IMR-90 (cell line): ENCODE data around the gene CHMP3. TPM values are rescaled to one million over a fixed set of nuclear protein-coding genes. Genes with fewer than 3 reads are reported as not detected.

Experiments used
- ATAC-seq: fragments of 200-7000 bp; cut with Tn5 transposase; 2 replicates; pipeline ENCODE4 v1.9.1; 2020; ENCODE audit warnings: low read depth, mild to moderate bottlenecking, moderate library complexity
- BruUV-seq: library from RNA; stranded (reverse); fragments of 400-500 nt; replicated peaks from 2 replicates; lab custom pipeline; 2021; lab: Mats Ljungman, UMichigan
- CTCF ChIA-PET: fragments of 300-600 bp; formaldehyde crosslinking; extraction: SDS; loops from one replicate; lab custom pipeline; 2021; ENCODE audit warnings: antibody characterized with exemption; lab: Yijun Ruan, JAX
- POLR2A ChIA-PET: fragments of 300-600 bp; sonication (Branson Sonifier 250); formaldehyde crosslinking; loops from one replicate; lab custom pipeline; 2022; ENCODE audit warnings: antibody characterized with exemption; ENCODE audit not compliant: unreplicated experiment; lab: Charles Lee
- DNase-seq: peaks from one replicate; pipeline ENCODE4 v3.0.0; 2013
- H2AFZ ChIP-seq: replicated peaks from 2 replicates; pipeline ENCODE3; 2013; ENCODE audit warnings: low read length, mild to moderate bottlenecking; ENCODE audit not compliant: poor library complexity
- H2AK5ac ChIP-seq: 2 replicates; pipeline ENCODE4 v1.6.1; 2013; ENCODE audit warnings: low read depth, low read length, inconsistent platforms
- H2AK9ac ChIP-seq: replicated peaks from 2 replicates; pipeline ENCODE3; 2013; ENCODE audit warnings: mild to moderate bottlenecking, low read depth, low read length, moderate library complexity; ENCODE audit not compliant: poor library complexity
- H2BK120ac ChIP-seq: 2 replicates; pipeline ENCODE4 v1.6.1; 2013; ENCODE audit warnings: low read depth, low read length, inconsistent platforms
- H2BK15ac ChIP-seq: 3 replicates; pipeline ENCODE4 v1.6.1; 2013; ENCODE audit warnings: low read depth, low read length, inconsistent platforms
- H2BK20ac ChIP-seq: 2 replicates; pipeline ENCODE4 v1.6.1; 2013; ENCODE audit warnings: low read depth, mild to moderate bottlenecking, inconsistent platforms, low read length, moderate library complexity
- H2BK5ac ChIP-seq: 2 replicates; pipeline ENCODE4 v1.6.1; 2013; ENCODE audit warnings: mild to moderate bottlenecking, low read depth, low read length, inconsistent platforms; ENCODE audit not compliant: poor library complexity, severe bottlenecking
- H3K14ac ChIP-seq: replicated peaks from 2 replicates; pipeline ENCODE4 v1.6.1; 2013; ENCODE audit warnings: low read depth, low read length, inconsistent platforms
- H3K18ac ChIP-seq: 2 replicates; pipeline ENCODE4 v1.6.1; 2013; ENCODE audit warnings: low read depth, low read length, control low read depth
- H3K23ac ChIP-seq: 2 replicates; pipeline ENCODE4 v1.6.1; 2013; ENCODE audit warnings: low read depth, low read length, inconsistent platforms
- H3K27ac ChIP-seq: 2 replicates; pipeline ENCODE4 v1.5.1; 2013; ENCODE audit warnings: mild to moderate bottlenecking, control low read depth, low read length; ENCODE audit not compliant: insufficient read depth
- H3K27me3 ChIP-seq: 2 replicates; pipeline ENCODE4 v1.6.1; 2013; ENCODE audit warnings: low read length; ENCODE audit not compliant: control insufficient read depth, insufficient read depth
- H3K36me3 ChIP-seq: 2 replicates; pipeline ENCODE4 v1.6.1; 2013; ENCODE audit warnings: low read length, mixed read lengths; ENCODE audit not compliant: control insufficient read depth, insufficient read depth
- H3K4ac ChIP-seq: 2 replicates; pipeline ENCODE4 v1.6.1; 2013; ENCODE audit warnings: low read depth, low read length, inconsistent platforms
- H3K4me1 ChIP-seq: 2 replicates; pipeline ENCODE4 v1.6.1; 2013; ENCODE audit warnings: low read length, mixed read lengths; ENCODE audit not compliant: control insufficient read depth, insufficient read depth
- H3K4me2 ChIP-seq: 2 replicates; pipeline ENCODE4 v1.6.1; 2013; ENCODE audit warnings: low read depth, mild to moderate bottlenecking, control low read depth, low read length, moderate library complexity
- H3K4me3 ChIP-seq: 2 replicates; pipeline ENCODE4 v1.5.1; 2013; ENCODE audit warnings: low read depth, mild to moderate bottlenecking, control low read depth, low read length, moderate library complexity; ENCODE audit not compliant: insufficient read depth
- H3K56ac ChIP-seq: 2 replicates; pipeline ENCODE4 v1.6.1; 2013; ENCODE audit warnings: low read length, inconsistent platforms; ENCODE audit not compliant: insufficient read depth; ENCODE audit errors: extremely low read depth
- H3K79me1 ChIP-seq, 2 experiments: 2 replicates each; pipeline ENCODE4 v1.6.1; 2013; ENCODE audit warnings: low read length in 2 of 2, inconsistent platforms in 1 of 2, low read depth in 1 of 2
- H3K9ac ChIP-seq: 2 replicates; pipeline ENCODE4 v1.6.1; 2013; ENCODE audit warnings: low read depth, low read length, control low read depth
- H3K9me1 ChIP-seq: 2 replicates; pipeline ENCODE4 v1.6.1; 2013; ENCODE audit warnings: low read length, inconsistent platforms; ENCODE audit not compliant: insufficient read depth
- H3K9me3 ChIP-seq: 2 replicates; pipeline ENCODE4 v1.6.1; 2013; ENCODE audit warnings: low read length; ENCODE audit not compliant: control insufficient read depth, insufficient read depth
- H4K20me1 ChIP-seq: 2 replicates; pipeline ENCODE4 v1.6.1; 2013; ENCODE audit warnings: low read length, inconsistent platforms; ENCODE audit not compliant: insufficient read depth
- H4K5ac ChIP-seq: 2 replicates; pipeline ENCODE4 v1.6.1; 2013; ENCODE audit warnings: mild to moderate bottlenecking, low read depth, low read length, control low read depth
- H4K8ac ChIP-seq, 2 experiments: 2 replicates each; pipeline ENCODE4 v1.6.1; 2013; ENCODE audit warnings: low read depth in 2 of 2, low read length in 2 of 2, control low read depth in 1 of 2, inconsistent platforms in 1 of 2
- H4K91ac ChIP-seq: 2 replicates; pipeline ENCODE4 v1.6.1; 2013; ENCODE audit warnings: low read depth, low read length, inconsistent platforms; ENCODE audit not compliant: insufficient read depth
- BHLHE40 ChIP-seq: fragments of 150-350 bp; IDR thresholded peaks from 2 replicates; pipeline ENCODE4 v1.6.1; 2016; ENCODE audit warnings: mild to moderate bottlenecking, low read depth, low read length
- CHD1 ChIP-seq: IDR thresholded peaks from 2 replicates; pipeline ENCODE4 v1.6.1; 2012; ENCODE audit warnings: low read depth, low read length, improper control_type of control experiment
- MXI1 ChIP-seq: IDR thresholded peaks from 2 replicates; pipeline ENCODE4 v1.6.1; 2012; ENCODE audit warnings: low read depth, mild to moderate bottlenecking, low read length, moderate library complexity, borderline replicate concordance
- RCOR1 ChIP-seq: IDR thresholded peaks from 2 replicates; pipeline ENCODE4 v1.6.1; 2012; ENCODE audit warnings: mild to moderate bottlenecking, low read length, improper control_type of control experiment; ENCODE audit not compliant: insufficient replicate concordance
- WGBS, 2 experiments: methylation state at CpG; one replicate each; pipeline versions ENCODE4 v1.1.5 to v1.1.7; 2013; ENCODE audit warnings: missing lambda C conversion rate in 2 of 2; ENCODE audit not compliant: insufficient read length in 1 of 2; ENCODE audit errors: extremely low coverage in 2 of 2; 5-methylcytosine and 5-hydroxymethylcytosine counted together
- dilution Hi-C: fragments of 300-500 bp; cut with HindIII; formaldehyde crosslinking; loops from one replicate; pipeline ENCODE4 v1.14.3; 2018; ENCODE audit warnings: low sequenced_read_pairs; ENCODE audit not compliant: unreplicated experiment
- in situ Hi-C: fragments of 300-500 bp; cut with MboI; formaldehyde crosslinking; loops from 3 replicates; pipeline ENCODE4 v1.14.3; 2019; ENCODE audit warnings: low sequenced_read_pairs, inconsistent platforms, mixed read lengths
- intact Hi-C: fragments of 100-400 bp; cut with micrococcal nuclease; formaldehyde crosslinking; loops from 2 replicates; pipeline ENCODE4 v1.10.0; 2022
- polyA plus RNA-seq, 3 experiments: library from polyadenylated mRNA; depleted of rRNA; stranded (reverse); fragments of >200 nt; gene quantifications; 2 replicates each; pipeline ENCODE4 v1.2.3, GENCODE V29; 2012; ENCODE audit warnings: low replicate concordance in 1 of 3
- total RNA-seq: library from RNA; depleted of rRNA; stranded (reverse); fragments of >200 nt; gene quantifications from 2 replicates; pipeline ENCODE4 v1.2.3, GENCODE V29; 2012
- TF ChIP-seq, protein P1 (sequence below): fragments of 150-350 bp; IDR thresholded peaks from 2 replicates; pipeline ENCODE4 v1.6.1; 2017; ENCODE audit warnings: mild to moderate bottlenecking, antibody characterized with exemption, low read length, low read depth

CHMP3 gene
- total and polyA plus RNA-seq, 2 of the 4 experiments (the other 2 are of a cell fraction), result 38.4 to 84.6 TPM

DNA sequence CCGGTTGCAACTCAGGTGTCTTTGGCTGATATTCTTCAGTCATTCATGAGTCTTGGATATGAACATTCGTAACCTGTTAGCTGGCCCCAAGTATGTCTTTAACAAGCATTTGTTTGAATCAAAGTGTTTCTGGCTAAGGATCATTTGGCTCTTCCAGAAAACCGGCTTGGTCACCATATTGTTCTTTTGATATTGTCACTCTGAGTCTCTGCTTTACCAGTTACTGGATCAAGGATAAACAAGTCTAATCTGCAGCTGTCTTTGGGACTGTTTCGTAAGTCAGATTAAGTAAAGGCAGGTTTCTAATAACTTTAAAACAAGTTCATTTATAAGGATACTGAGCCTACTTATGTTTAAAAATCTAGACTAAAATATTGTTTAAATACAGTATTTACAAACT is 73.0 kb downstream of the CHMP3 start:
- H2BK120ac ChIP-seq, result no peak overlapping the region
- H4K91ac ChIP-seq, result no peak overlapping the region
- no peak overlapping the region for H3K23ac ChIP-seq
- H4K5ac ChIP-seq, result no peak overlapping the region
- no peaks in the 10 kb centered on the region for H3K4me1 ChIP-seq
- no peak overlapping the region for H3K27ac ChIP-seq
- H3K4ac ChIP-seq, result no peak overlapping the region
- H3K4me2 ChIP-seq, result no peak overlapping the region
- in situ Hi-C loops, result no loop called here
- POLR2A ChIA-PET, result no interaction called here
- H2AK9ac ChIP-seq, result no peak overlapping the region
- TF ChIP-seq MXI1 (no peak), BHLHE40 (no peak), CHD1 (no peak), RCOR1 (no peak)
- TF ChIP-seq, protein P1, sequence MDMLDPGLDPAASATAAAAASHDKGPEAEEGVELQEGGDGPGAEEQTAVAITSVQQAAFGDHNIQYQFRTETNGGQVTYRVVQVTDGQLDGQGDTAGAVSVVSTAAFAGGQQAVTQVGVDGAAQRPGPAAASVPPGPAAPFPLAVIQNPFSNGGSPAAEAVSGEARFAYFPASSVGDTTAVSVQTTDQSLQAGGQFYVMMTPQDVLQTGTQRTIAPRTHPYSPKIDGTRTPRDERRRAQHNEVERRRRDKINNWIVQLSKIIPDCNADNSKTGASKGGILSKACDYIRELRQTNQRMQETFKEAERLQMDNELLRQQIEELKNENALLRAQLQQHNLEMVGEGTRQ, result no peak
- intact Hi-C loops, result no loop called here
- no peaks in the 10 kb centered on the region for H3K27me3 ChIP-seq
- no peak overlapping the region for H3K14ac ChIP-seq
- peaks cover 3% of the 10 kb centered on the region; the same call in 1 of the 2 replicates for H4K20me1 ChIP-seq
- no peaks in the 10 kb centered on the region for H3K9me3 ChIP-seq
- no peak for DNase-seq
- CTCF ChIA-PET, result no interaction called here
- no peak overlapping the region for H3K18ac ChIP-seq
- no peak overlapping the region for H2AFZ ChIP-seq
- peaks cover 13 to 14% of the 10 kb centered on the region in 2 experiments; a peak in 3 of 4 replicates for H3K79me1 ChIP-seq
- 100% methylated on average over 1 of the region's 4 CpGs; no CpG with 5 or more reads in 1 of the 2 experiments for WGBS, 2 experiments
- no TSS peak for BruUV-seq
- H3K9ac ChIP-seq, result no peak overlapping the region
- no peak for ATAC-seq
- H2BK15ac ChIP-seq, result no peak overlapping the region
- no peak overlapping the region for H2BK20ac ChIP-seq
- H3K36me3 ChIP-seq, result peaks cover 55% of the 10 kb centered on the region
- no peak overlapping the region for H3K56ac ChIP-seq
- no peak overlapping the region for H3K4me3 ChIP-seq
- no peak overlapping the region for H2AK5ac ChIP-seq
- no peak overlapping the region for H4K8ac ChIP-seq
- no peaks in the 10 kb centered on the region for H3K9me1 ChIP-seq
- dilution Hi-C loops, result no loop called here
- H2BK5ac ChIP-seq, result no peak overlapping the region
